Nephron (organoid): Measurements from ENCODE around the gene SAT1.

Experiments used
- H3K27ac Mint-ChIP-seq, 3 experiments: 2 replicates each; pipeline ENCODE4 v1.8.0; 2020; ENCODE audit warnings: mixed read lengths in 3 of 3, mild to moderate bottlenecking in 2 of 3, moderate library complexity in 1 of 3
- H3K27me3 Mint-ChIP-seq: 2 replicates; pipeline ENCODE4 v1.8.0; 2021; ENCODE audit warnings: low read depth, mild to moderate bottlenecking, moderate library complexity, mixed read lengths
- H3K36me3 Mint-ChIP-seq: 2 replicates; pipeline ENCODE4 v1.8.0; 2020; ENCODE audit warnings: low read depth, mixed read lengths
- H3K4me1 Mint-ChIP-seq: 2 replicates; pipeline ENCODE4 v1.8.0; 2020; ENCODE audit warnings: mixed read lengths
- H3K4me3 Mint-ChIP-seq, 3 experiments: 2 replicates each; pipeline ENCODE4 v1.8.0; 2020; ENCODE audit warnings: mild to moderate bottlenecking in 3 of 3, mixed read lengths in 3 of 3, moderate library complexity in 2 of 3
- H3K9me3 Mint-ChIP-seq: 2 replicates; pipeline ENCODE4 v1.8.0; 2020; ENCODE audit warnings: mixed read lengths
- TF ChIP-seq, protein P1 (sequence below), 3 experiments: fragments of 200-600 bp; sonication (generic); IDR thresholded peaks; one replicate each; pipeline ENCODE4 v1.5.0; 2021; ENCODE audit warnings: antibody characterized with exemption in 3 of 3; ENCODE audit not compliant: unreplicated experiment in 3 of 3

Gene SAT1

DNA sequence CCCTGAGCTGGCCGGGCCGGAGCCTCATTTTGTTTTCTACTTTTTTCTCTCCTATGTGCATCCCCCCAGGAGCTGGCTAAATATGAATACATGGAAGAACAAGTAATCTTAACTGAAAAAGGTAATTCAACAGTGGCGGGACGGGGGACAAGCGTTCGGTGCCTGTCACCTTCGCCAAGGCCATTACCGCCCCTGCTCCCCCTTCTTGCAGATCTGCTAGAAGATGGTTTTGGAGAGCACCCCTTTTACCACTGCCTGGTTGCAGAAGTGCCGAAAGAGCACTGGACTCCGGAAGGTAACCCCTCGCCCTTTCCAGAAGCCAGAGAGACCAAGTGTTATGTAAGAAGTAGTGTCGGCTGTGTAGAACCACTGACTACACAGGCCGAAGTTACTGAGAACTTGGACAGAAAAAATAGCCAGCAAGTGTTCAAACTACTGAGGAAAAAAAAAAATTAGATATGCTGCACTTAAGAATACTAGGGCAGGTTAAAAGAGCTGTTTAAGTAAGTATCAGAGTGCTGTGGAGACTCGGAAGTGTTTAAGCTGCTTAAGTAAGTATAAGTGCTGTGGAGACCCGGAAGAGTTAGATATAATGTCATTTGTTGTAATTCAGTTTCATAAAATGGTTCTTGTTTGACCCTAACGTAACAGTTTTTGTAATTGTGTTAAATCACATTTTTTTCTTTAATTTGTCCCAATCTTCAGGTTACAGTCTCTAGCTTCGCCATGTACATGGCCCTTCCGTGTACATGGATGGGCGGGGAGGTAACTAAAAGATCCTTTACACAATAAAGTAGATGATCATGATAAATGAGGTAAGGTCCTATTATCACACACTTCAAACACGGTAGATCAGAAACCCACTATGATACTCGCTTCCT is 856 bp downstream of the SAT1 start:
- H3K9me3 Mint-ChIP-seq, result no peaks in the 10 kb centered on the region
- peak overlapping the region; percentile 37 to 89 (median 59) for H3K27ac Mint-ChIP-seq
- peaks cover 28% of the 10 kb centered on the region for H3K36me3 Mint-ChIP-seq
- H3K4me1 Mint-ChIP-seq, result peaks cover 40% of the 10 kb centered on the region
- H3K27me3 Mint-ChIP-seq, result no peaks in the 10 kb centered on the region
- TF ChIP-seq, protein P1, sequence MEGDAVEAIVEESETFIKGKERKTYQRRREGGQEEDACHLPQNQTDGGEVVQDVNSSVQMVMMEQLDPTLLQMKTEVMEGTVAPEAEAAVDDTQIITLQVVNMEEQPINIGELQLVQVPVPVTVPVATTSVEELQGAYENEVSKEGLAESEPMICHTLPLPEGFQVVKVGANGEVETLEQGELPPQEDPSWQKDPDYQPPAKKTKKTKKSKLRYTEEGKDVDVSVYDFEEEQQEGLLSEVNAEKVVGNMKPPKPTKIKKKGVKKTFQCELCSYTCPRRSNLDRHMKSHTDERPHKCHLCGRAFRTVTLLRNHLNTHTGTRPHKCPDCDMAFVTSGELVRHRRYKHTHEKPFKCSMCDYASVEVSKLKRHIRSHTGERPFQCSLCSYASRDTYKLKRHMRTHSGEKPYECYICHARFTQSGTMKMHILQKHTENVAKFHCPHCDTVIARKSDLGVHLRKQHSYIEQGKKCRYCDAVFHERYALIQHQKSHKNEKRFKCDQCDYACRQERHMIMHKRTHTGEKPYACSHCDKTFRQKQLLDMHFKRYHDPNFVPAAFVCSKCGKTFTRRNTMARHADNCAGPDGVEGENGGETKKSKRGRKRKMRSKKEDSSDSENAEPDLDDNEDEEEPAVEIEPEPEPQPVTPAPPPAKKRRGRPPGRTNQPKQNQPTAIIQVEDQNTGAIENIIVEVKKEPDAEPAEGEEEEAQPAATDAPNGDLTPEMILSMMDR (IDR thresholded peaks at IDR 0.05; ENCODE audit: unreplicated experiment in 3 of 3), result no peak
- H3K4me3 Mint-ChIP-seq, result peak overlapping the region; percentile 92 to 98 (median 98)

- peaks cover 28% of the 10 kb centered on the region for H3K36me3 Mint-ChIP-seq
- peak overlapping the region; percentile 92 to 98 (median 98) for H3K4me3 Mint-ChIP-seq
Observed at GRCh38 chrX:23784470-23785331, 1.7 kb downstream of the SAT1 start.

GRCh38 chrX:23785580-23785979 is 2.6 kb downstream of the SAT1 start:
- peak overlapping the region in 2 of 3 experiments; percentile 14 to 89 for H3K27ac Mint-ChIP-seq
- no peaks in the 10 kb centered on the region for H3K27me3 Mint-ChIP-seq
- peaks cover 45% of the 10 kb centered on the region for H3K4me1 Mint-ChIP-seq
- peaks cover 28% of the 10 kb centered on the region for H3K36me3 Mint-ChIP-seq
- peak overlapping the region; percentile 92 to 98 (median 98) for H3K4me3 Mint-ChIP-seq
- no peaks in the 10 kb centered on the region for H3K9me3 Mint-ChIP-seq
- TF ChIP-seq, protein P1 (IDR thresholded peaks at IDR 0.05; ENCODE audit: unreplicated experiment in 3 of 3), result no peak

More at GRCh38 chrX:23784470-23785331, 1.7 kb downstream of the SAT1 start:
- Mint-ChIP-seq H3K27ac (peak overlapping the region; percentile 14 to 89 (median 37)), H3K4me1 (peaks cover 43% of the 10 kb centered on the region), H3K27me3 (no peaks in the 10 kb centered on the region), H3K9me3 (no peaks in the 10 kb centered on the region)
- TF ChIP-seq, protein P1 (IDR thresholded peaks at IDR 0.05; ENCODE audit: unreplicated experiment in 3 of 3), result no peak

DNA sequence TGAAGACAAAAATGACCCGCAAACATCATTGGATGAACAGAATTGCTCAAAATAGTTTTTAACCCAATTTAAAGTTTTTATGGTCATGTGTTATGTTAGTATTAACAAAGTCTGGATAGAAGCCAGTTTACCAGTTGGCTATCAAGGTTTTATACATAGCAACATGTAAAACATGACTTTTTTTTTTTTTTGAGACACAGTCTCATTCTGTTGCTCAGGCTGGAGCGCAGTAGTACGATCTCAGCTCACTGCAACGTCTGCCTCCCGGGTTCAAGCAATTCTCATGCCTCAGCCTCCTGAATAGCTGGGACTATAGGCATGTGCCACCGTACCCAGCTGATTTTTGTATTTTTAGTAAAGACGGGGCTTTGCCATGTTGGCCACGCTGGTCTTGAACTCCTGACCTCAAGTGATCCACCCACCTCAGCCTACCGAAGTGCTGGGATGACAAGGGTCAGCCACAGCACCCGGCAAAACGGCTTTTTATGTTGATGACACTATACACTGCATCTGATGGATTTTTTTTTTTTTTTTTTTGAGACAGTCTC is 3.4 kb downstream of the SAT1 start:
- no peaks in the 10 kb centered on the region for H3K9me3 Mint-ChIP-seq
- H3K36me3 Mint-ChIP-seq, result peaks cover 28% of the 10 kb centered on the region
- peak overlapping the region in 2 of 3 experiments; percentile 41 to 55 for H3K4me3 Mint-ChIP-seq
- no peaks in the 10 kb centered on the region for H3K27me3 Mint-ChIP-seq
- H3K4me1 Mint-ChIP-seq, result peaks cover 45% of the 10 kb centered on the region
- no peak overlapping the region for H3K27ac Mint-ChIP-seq
- TF ChIP-seq, protein P1 (IDR thresholded peaks at IDR 0.05; ENCODE audit: unreplicated experiment in 3 of 3), result no peak

DNA sequence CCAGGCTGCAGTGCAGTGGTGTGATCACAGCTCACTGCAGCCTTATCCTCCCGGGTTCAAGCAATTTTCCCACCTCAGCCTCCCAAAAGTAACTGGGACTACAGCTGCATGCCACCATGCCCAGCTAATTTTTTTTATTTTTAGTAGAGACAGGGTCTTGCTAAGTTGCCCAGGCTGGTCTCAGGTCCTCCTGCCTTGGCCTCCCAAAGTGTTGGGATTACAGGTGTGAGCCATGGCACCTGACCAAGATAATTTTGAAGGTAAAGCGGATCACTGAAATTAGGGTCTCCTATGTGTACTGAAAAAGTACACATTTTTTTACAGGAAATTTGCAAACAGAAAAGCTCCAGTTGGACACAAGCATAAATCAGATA is 4.8 kb downstream of the SAT1 start:
- Mint-ChIP-seq H3K9me3 (no peaks in the 10 kb centered on the region), H3K4me1 (peaks cover 37% of the 10 kb centered on the region), H3K4me3 (no peak overlapping the region), H3K36me3 (peaks cover 28% of the 10 kb centered on the region), H3K27me3 (no peaks in the 10 kb centered on the region), H3K27ac (peak overlapping the region in 2 of 3 experiments; percentile 51 to 85)
- TF ChIP-seq, protein P1 (IDR thresholded peaks at IDR 0.05; ENCODE audit: unreplicated experiment in 3 of 3), result no peak
